ENCODE results near the gene MOB3A.

DNA sequence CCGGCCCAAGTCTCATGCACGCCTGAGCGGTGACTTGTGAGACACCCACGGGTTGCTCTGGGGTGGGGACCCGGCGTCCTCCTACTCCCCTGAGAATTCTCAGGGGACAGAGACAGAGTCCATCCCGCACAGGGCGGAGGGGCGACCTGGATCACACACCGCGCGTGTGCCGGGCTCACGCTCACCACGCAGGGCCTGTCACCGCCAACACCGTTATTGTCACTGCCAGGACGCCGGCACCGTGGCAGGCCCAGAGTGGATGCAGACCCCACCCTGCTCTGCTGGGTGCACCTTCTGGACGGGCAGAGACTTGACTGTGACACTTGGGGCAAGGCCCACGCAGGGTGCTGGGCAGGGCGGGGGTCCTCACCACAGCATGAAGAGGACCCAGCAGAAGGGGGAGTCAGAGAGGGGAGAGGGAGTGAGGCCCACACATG lies 16.2 kb downstream of the MOB3A start:
- TF ChIP-seq, protein P1, sequence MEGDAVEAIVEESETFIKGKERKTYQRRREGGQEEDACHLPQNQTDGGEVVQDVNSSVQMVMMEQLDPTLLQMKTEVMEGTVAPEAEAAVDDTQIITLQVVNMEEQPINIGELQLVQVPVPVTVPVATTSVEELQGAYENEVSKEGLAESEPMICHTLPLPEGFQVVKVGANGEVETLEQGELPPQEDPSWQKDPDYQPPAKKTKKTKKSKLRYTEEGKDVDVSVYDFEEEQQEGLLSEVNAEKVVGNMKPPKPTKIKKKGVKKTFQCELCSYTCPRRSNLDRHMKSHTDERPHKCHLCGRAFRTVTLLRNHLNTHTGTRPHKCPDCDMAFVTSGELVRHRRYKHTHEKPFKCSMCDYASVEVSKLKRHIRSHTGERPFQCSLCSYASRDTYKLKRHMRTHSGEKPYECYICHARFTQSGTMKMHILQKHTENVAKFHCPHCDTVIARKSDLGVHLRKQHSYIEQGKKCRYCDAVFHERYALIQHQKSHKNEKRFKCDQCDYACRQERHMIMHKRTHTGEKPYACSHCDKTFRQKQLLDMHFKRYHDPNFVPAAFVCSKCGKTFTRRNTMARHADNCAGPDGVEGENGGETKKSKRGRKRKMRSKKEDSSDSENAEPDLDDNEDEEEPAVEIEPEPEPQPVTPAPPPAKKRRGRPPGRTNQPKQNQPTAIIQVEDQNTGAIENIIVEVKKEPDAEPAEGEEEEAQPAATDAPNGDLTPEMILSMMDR (IDR thresholded peaks at IDR 0.05), result no peak
- TF ChIP-seq POLR2A (IDR thresholded peaks at IDR 0.05), result no peak
